ENCODE results near the gene TNPO1.
"Not testable (repeated sequence)": the region's sequence is repeated elsewhere in the genome, so short reads cannot be mapped to it uniquely, and the experiment has no call there.

Gene TNPO1

DNA sequence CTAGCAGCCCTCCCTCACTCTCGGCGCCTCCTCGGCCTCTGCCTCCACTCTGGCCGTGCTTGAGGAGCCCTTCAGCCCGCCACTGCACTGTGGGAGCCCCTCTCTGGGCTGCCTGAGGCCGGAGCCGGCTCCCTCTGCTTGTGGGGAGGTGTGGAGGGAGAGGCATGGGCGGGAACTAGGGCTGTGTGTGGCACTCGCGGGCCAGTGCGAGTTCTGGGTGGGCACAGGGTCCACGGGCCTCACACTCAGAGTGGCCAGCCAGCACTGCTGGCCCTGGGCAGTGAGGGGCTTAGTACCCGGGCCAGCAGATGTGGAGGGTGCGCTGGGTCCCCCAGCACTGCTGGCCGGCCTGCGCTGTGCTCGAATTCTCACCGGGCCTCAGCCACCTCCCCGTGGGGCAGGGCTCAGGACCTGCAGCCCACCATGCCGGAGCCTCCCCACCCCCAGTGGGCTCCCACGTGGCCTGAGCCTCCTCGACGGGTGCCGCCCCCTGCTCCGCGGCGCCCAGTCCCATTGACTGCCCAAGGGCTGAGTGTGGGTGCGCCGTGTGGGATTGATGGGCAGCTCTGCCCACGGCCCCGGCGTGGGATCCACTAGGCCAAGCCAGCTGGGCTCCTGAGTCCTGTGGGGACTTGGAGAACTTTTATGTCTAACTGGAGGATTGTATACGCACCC is 109.0 kb downstream of the TNPO1 start:
- H3K27ac ChIP-seq = no peak overlapping the region
- TF ChIP-seq, protein P1, sequence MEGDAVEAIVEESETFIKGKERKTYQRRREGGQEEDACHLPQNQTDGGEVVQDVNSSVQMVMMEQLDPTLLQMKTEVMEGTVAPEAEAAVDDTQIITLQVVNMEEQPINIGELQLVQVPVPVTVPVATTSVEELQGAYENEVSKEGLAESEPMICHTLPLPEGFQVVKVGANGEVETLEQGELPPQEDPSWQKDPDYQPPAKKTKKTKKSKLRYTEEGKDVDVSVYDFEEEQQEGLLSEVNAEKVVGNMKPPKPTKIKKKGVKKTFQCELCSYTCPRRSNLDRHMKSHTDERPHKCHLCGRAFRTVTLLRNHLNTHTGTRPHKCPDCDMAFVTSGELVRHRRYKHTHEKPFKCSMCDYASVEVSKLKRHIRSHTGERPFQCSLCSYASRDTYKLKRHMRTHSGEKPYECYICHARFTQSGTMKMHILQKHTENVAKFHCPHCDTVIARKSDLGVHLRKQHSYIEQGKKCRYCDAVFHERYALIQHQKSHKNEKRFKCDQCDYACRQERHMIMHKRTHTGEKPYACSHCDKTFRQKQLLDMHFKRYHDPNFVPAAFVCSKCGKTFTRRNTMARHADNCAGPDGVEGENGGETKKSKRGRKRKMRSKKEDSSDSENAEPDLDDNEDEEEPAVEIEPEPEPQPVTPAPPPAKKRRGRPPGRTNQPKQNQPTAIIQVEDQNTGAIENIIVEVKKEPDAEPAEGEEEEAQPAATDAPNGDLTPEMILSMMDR (IDR thresholded peaks at IDR 0.05) = no peak
- no peak for TF ChIP-seq ZFX (IDR thresholded peaks at IDR 0.05; ENCODE audit: borderline replicate concordance)

DNA sequence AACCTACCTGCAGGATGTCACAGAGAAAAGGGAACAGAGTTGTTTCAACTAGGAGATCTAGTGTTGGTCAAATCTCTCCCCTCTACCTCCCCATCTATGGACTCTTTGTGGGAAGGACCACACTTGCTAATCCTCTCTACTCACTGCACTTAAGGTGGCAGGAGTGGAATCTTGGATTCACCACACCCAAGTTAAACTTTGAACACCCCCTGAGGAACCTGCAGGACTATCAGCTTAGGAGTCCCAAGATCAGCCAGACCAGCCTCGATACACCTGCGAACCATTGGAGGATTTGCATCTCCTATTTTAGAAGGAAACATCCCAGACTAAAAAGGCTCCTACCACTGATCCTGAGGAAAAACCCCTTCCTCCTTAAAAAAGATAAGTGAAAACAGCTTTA is 116.2 kb downstream of the TNPO1 start:
- H3K27ac ChIP-seq = not testable (repeated sequence)

DNA sequence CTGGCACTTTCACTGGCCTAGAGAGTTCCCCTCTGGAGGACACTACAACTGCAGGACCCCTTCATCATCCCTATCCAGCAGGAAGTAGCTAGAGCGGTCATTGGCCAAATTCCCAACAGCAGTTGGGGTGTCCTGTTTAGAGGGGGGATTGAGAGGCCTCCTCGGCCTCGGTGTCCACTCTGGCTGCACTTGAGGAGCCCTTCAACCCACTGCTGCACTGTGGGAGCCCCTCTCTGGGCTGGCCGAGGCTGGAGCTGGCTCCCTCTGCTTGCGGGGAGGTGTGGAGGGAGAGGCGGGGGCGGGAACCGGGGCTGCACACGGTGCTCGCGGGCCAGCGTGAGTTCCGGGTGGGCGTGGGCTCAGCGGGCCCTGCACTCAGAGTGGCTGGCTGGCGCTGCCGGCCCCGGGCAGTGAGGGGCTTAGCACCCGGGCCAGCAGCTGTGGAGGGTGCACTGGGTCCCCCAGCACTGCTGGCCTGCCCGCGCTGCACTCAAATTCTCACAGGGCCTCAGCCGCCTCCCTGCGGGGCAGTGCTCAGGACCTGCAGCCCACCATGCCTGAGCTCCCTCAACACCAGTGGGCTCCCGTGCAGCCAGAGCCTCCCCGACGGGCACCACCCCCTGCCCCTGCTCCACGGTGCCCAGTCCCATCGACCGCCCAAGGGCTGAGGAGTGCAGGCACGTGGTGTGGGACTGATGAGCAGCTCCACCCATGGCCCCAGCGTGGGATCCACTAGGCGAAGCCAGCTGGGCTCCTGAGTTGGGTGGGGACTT is 118.7 kb downstream of the TNPO1 start:
- not testable (repeated sequence) for H3K27ac ChIP-seq

DNA sequence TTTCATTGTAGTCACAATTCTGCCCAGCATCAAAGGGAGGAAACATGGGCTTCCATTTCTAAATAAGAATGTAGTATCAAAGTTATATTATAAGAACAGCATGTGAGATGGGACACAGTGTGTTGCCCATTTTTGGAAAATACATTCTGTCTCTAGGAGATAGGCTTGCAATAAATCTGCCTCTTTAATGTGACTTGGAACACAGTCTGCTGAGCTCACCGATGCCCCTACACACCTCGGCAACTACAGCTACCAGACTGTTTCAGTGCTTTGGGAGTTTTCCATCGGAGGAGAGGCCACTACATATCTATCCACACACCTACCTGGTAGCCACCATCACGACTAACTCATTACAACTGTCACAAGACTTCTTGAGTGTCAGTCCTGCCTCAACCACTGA is 120.4 kb downstream of the TNPO1 start:
- no peak overlapping the region for H3K27ac ChIP-seq

DNA sequence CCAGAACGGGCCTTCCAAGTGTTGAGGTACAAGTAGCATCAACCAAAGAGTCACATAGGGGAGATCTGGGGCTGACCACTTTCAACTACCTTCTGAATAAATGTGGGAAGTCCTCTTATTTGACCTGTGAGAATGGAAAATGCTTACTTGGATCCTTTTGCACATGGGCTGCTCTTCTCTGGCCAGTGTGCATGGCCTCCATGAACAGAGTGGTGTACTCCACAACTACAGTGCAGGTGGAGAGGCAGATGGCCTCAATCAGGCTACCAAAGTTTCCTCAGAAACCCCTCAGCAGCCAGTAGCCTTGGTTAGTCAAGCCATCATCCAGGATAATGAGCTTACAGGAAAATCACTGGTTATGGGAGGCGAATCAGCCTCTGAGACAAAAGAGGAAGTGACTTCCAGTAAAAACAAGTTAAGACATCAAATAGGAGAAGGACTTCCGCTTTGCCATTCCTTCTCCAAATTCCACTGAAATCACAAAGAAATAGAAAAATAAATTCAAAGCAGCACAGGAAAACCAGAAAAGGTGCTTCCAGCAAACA is 121.1 kb downstream of the TNPO1 start:
- no peak overlapping the region for H3K27ac ChIP-seq
- TF ChIP-seq ZFX (IDR thresholded peaks at IDR 0.05; ENCODE audit: borderline replicate concordance) = no peak
- TF ChIP-seq, protein P1 (IDR thresholded peaks at IDR 0.05) = no peak

More for the DNA sequence above, 120.4 kb downstream of the TNPO1 start:
- TF ChIP-seq, protein P1 (IDR thresholded peaks at IDR 0.05) = no peak
- TF ChIP-seq ZFX (IDR thresholded peaks at IDR 0.05; ENCODE audit: borderline replicate concordance) = no peak

DNA sequence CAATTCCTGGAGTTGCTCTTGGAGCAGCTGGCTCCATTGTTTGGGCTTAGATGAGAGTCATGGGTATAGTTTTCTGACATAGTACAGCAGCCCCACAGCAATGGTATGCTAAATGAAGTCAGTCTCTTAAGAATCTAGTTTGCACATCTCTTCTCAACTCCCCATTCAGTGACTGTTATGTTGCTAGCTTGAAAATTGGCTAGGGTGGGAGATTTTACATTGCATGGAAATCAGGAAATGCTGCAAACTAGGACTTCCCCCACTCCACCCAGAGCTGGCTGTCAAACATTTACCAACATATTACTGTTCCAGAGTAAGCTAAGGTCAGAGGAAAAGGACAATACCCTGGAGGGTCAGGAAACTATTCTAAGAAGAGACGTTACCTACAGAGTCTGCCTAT is 121.7 kb downstream of the TNPO1 start:
- TF ChIP-seq ZFX (IDR thresholded peaks at IDR 0.05; ENCODE audit: borderline replicate concordance) = no peak
- TF ChIP-seq, protein P1 (IDR thresholded peaks at IDR 0.05) = no peak
- no peak overlapping the region for H3K27ac ChIP-seq

DNA sequence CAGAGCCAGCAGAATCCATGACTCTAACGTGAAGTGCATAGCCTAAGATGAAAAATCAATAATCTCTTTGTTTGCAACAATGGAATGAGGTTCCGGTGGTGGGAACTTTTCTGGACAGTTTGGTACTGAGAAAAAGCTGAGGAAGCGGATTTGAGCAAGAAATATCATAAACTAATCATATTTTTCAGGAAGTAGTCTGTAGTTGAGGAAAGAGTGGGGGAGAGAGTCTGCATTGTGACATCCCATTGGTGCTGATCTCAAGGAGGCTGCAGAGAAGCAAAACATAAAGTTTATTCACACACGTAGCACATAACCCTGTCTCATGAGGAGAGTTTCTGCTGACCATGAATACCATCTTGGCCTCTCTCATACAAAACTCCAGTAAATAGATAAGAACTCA is 123.6 kb downstream of the TNPO1 start:
- no peak for TF ChIP-seq ZFX (IDR thresholded peaks at IDR 0.05; ENCODE audit: borderline replicate concordance)
- TF ChIP-seq, protein P1 (IDR thresholded peaks at IDR 0.05) = no peak
- H3K27ac ChIP-seq = no peak overlapping the region; the same call in 1 of the 2 replicates

DNA sequence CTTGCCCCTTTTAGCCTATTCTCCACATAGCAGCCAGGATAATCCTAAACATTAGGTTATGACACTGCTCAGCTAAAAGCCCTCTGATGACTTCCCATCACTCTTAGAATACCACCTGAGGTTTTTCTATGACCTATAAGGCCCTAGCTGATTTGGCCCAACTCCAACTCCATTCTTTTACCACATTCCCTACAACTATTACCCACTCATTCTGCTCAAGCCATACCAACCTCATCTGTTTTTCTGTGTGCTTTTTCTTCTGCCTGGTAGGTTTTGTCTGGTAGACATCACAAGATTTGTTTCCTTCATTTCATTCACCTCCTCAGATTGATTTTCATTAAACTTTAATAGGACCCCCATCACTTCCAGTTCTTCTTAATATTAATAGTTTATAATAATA is 126.8 kb downstream of the TNPO1 start:
- TF ChIP-seq, protein P1 (IDR thresholded peaks at IDR 0.05) = no peak
- no peak for TF ChIP-seq ZFX (IDR thresholded peaks at IDR 0.05; ENCODE audit: borderline replicate concordance)
- H3K27ac ChIP-seq = no peak overlapping the region

All from 22Rv1 (cell line).